ENCODE results near the gene RENBP.

Gene RENBP

DNA sequence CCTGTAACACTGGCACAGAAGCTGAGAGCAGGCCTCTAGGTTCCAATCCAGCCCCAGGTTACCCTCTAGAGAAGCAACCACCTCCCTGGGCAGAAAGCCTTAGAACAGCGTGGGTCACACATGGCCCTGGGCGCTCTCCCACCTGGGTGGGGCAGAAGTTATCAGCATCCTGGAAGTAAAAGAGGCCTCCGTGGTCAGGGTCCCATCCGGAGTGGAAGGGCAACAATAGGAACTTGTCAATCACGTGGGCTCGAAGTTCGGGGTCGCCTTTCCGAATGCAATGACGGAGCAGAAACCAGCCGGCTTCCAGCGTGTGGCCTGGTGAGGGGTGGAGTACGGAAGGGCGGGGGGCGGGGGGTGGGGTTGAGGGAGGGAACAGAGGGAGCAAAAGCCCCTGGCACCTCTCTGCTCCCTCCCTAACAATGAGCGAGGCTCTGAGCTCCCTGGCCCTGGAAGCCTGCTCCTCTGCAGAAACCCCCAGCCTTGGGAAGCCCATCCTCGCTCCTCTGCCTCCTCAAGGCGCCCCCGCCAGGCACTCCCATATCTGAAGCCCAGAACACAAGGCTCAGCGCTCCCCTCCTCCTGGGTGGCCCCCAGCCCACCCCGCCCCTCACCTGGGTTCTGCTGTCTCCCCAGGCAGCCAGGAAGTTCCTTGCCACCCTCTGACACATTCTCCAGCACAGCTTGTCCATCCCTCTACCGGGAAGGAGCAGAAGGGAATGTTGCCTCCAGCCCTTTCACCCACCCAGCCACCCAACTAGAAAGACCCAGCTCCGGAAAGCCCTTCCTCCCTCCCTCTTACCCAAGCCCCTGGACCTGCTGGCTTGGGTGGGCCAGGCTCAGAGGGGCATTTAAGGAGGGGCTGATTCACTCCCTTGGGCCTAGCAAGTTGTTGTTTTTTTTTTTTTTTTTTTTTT, 2.8 kb downstream of the RENBP start:
- H3K4me3 ChIP-seq (ENCODE audit: low read depth, low read length), result no peak overlapping the region
- TF ChIP-seq, protein P1, sequence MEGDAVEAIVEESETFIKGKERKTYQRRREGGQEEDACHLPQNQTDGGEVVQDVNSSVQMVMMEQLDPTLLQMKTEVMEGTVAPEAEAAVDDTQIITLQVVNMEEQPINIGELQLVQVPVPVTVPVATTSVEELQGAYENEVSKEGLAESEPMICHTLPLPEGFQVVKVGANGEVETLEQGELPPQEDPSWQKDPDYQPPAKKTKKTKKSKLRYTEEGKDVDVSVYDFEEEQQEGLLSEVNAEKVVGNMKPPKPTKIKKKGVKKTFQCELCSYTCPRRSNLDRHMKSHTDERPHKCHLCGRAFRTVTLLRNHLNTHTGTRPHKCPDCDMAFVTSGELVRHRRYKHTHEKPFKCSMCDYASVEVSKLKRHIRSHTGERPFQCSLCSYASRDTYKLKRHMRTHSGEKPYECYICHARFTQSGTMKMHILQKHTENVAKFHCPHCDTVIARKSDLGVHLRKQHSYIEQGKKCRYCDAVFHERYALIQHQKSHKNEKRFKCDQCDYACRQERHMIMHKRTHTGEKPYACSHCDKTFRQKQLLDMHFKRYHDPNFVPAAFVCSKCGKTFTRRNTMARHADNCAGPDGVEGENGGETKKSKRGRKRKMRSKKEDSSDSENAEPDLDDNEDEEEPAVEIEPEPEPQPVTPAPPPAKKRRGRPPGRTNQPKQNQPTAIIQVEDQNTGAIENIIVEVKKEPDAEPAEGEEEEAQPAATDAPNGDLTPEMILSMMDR (IDR thresholded peaks at IDR 0.05; ENCODE audit: insufficient read depth, low read depth, low read length, missing control alignments), result no peak

DNA sequence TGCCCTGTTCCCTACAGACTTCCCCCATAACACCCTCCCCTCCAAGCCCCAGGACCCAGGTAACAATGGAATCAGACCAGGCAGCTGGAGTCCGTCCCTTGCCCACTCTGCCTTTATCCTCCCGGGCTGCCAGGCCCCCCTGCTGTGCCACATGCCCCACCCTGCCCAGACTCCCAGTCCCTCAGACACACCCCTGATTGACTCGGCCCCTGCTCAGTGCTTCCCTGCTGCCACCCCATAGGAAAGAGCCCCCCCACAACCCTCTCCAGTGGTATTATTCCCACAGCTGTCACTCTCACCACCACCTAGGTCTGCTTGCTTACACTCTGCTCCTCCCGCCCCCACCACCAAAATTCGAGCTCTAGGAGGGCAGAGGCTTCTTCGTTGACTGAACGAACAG, 4.9 kb downstream of the RENBP start:
- TF ChIP-seq, protein P1 (IDR thresholded peaks at IDR 0.05; ENCODE audit: insufficient read depth, low read depth, low read length, missing control alignments), result no peak
- no peak for DNase-seq (ENCODE audit: low read depth)
- no peak overlapping the region for H3K4me3 ChIP-seq (ENCODE audit: low read depth, low read length)

More for the DNA sequence above, 2.8 kb downstream of the RENBP start:
- DNase-seq (ENCODE audit: low read depth), result no peak

DNA sequence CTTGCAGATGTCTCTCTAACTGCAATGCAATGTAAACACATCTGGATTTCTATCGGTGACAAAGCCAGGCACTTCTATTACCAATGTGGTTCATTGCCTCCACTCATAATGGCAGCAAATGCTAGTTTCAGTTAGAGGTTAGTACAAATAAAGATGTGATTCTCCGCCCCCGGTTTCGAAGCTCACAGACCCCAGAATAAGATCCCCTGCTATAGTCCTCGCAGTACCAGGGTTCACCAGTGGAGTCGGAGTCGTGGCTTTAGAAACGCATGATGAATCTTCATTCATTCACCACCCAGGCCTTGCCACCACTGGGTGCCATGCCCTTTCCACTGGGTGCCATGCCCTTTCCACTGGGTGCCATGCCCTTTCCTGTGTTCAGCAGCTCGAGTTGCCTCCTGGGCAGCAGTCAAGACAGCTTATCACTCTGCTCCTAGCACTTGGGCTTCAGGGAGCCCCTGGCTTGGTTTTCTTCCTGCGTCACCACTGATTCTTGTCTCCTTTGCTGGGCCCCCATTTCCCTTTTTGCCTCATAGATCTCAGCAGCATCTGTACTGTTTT, 6.1 kb downstream of the RENBP start:
- no peak overlapping the region for H3K4me3 ChIP-seq (ENCODE audit: low read depth, low read length)
- DNase-seq (ENCODE audit: low read depth), result no peak
- TF ChIP-seq, protein P1 (IDR thresholded peaks at IDR 0.05; ENCODE audit: insufficient read depth, low read depth, low read length, missing control alignments), result no peak

DNA sequence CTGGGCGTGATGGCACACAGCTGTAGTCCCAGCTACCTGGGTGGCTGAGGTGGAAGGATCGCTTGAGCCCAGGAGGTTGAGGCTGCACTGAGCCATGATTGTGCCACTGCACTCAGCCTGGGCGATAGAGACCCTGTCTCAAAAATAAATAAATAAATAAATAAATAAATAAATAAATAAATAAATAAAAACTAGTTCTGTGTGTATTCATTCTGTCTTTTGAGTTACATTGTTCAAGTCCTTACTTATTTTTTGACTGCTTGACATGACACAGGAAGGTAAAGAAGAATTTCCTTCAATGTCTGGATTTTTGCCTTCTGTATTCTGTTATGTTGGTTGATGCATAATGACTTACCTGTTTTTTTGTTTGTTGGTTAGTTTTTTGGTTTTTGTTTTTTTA, 7.4 kb downstream of the RENBP start:
- DNase-seq (ENCODE audit: low read depth), result no peak
- H3K4me3 ChIP-seq (ENCODE audit: low read depth, low read length), result no peak overlapping the region
- TF ChIP-seq, protein P1 (IDR thresholded peaks at IDR 0.05; ENCODE audit: insufficient read depth, low read depth, low read length, missing control alignments), result no peak

DNA sequence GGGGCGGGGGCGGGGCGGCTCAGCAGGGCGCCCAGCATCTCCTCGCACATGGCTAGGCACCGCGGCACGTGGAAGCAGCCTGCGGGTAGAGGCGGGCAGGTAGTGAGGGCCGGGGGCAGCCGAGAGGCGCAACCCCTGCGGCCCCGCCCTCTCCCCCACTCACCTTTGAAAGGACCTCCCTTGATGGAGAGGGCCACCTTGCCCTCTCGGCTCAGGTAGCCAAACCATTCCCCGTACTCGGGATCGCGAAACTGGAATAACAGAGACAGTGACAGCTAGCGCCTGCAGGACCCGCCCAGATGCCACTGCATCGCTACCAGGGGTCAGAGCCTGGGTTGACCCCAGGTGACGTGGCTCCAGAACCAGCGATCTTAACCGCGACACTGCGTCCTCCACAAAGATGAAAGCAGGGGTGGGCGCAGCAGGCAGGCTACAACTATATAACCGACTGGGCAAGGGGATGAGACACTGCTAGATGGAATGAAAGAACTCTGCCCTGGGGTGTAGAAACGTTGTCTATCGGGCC, 9.1 kb downstream of the RENBP start:
- TF ChIP-seq, protein P1 (IDR thresholded peaks at IDR 0.05; ENCODE audit: insufficient read depth, low read depth, low read length, missing control alignments), result no peak
- peak overlapping the region; percentile 59 for H3K4me3 ChIP-seq (ENCODE audit: low read depth, low read length)
- no peak for DNase-seq (ENCODE audit: low read depth)

DNA sequence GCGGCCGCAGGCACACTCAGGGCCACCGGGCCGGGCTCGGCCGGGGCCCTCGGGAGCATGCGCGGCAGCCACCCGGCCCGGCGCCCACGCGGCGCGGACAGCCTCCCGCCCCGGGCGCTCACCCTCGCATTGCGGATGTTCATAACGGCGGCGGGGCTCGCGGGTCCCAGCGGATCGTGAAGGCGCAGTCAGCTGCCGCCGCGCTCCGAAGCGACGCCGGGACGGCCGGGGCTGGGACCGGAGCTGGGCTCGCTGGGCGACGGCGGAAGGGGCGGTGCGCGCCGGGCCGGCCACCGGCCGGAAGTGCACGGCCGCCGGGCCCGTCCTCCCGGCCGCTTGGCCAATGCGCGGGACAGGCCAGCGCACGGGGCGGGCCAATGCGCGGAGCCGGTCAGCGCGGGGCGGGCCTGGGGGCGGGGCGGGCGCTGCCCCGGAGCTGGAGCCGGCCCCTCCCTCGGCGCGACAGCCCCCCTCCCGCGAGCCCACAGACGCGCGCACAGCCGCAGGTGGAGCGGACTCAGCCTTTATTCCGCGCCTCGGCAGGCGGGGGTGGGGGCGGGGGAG, 9.6 kb downstream of the RENBP start, which contains the start of gene NAA10:
TSS of gene NAA10 (minus strand) at position 276 of the 564 bp plus-strand sequence. CDS start at position 143, 133 bp downstream.
- peak within 1 kb of the TSS; percentile 73 for H3K4me3 ChIP-seq (ENCODE audit: low read depth, low read length)
- TF ChIP-seq, protein P1 (IDR thresholded peaks at IDR 0.05; ENCODE audit: insufficient read depth, low read depth, low read length, missing control alignments), result no peak
- peak; percentile 84 for DNase-seq (ENCODE audit: low read depth)
